ENCODE data around the gene ARPC5L. TPM values are rescaled to one million over a fixed set of nuclear protein-coding genes. Genes with fewer than 3 reads are reported as not detected.
"Not testable (repeated sequence)": the region's sequence is repeated elsewhere in the genome, so short reads cannot be mapped to it uniquely, and the experiment has no call there.

ARPC5L gene
- total and polyA plus RNA-seq, 3 donors from 2014 or later, result 64.7 to 111 (median 75.4) TPM

GRCh38 chr9:124913378-124913777 lies 51.4 kb downstream of the ARPC5L start:
- H3K9me3 ChIP-seq, result no peaks in the 10 kb centered on the region
- H3K4me1 ChIP-seq, result no peaks in the 10 kb centered on the region
- intact Hi-C loops (cut with DNase I; ENCODE audit: low total_unique reads), result no loop called here
- no peak for TF ChIP-seq CTCF (IDR thresholded peaks at IDR 0.05)
- TF ChIP-seq POLR2A (IDR thresholded peaks at IDR 0.05), result no peak
- DNase-seq, result no peak
- no peak overlapping the region for H3K27ac ChIP-seq
- H3K36me3 ChIP-seq (ENCODE audit: low read depth, missing control alignments), result no peaks in the 10 kb centered on the region
- H3K27me3 ChIP-seq, result no peaks in the 10 kb centered on the region
- 92 to 95% methylated on average over 2 of the region's 2 CpGs for WGBS, 2 donors
- H3K4me3 ChIP-seq, result no peak overlapping the region

- WGBS, 2 donors, result 94% methylated on average over 5 of the region's 5 CpGs
- DNase-seq, result no peak
- Histone ChIP-seq H3K4me1 (no peaks in the 10 kb centered on the region), H3K9me3 (no peaks in the 10 kb centered on the region), H3K36me3 (ENCODE audit: low read depth, missing control alignments) (no peaks in the 10 kb centered on the region), H3K4me3 (no peak overlapping the region), H3K27me3 (no peaks in the 10 kb centered on the region), H3K27ac (no peak overlapping the region)
- no peak for TF ChIP-seq CTCF (IDR thresholded peaks at IDR 0.05)
- no peak for TF ChIP-seq POLR2A (IDR thresholded peaks at IDR 0.05)
- intact Hi-C loops (cut with DNase I; ENCODE audit: low total_unique reads), result no loop called here
These were observed 52.9 kb downstream of the ARPC5L start for GRCh38 chr9:124914753-124915405.

- WGBS, 2 donors, result 83 to 93% methylated on average over 6 of the region's 6 CpGs
- H3K4me3 ChIP-seq; H3K27ac ChIP-seq; H3K4me1 ChIP-seq; H3K27me3 ChIP-seq; intact Hi-C loops (cut with DNase I; ENCODE audit: low total_unique reads); DNase-seq; H3K36me3 ChIP-seq (ENCODE audit: low read depth, missing control alignments); H3K9me3 ChIP-seq: not testable (repeated sequence)
These were observed 58.5 kb downstream of the ARPC5L start for GRCh38 chr9:124920394-124920793.

Small RNA genes lying within 50 kb of the gene (small RNA-seq; reads per million reads assigned to genes)
- 0 reads per million in 2 donors for gene RNU4-82P

Other genes with a start within 250 kb of the ARPC5L start
- 100 to 1,000 TPM in 1 of 2 donors, 10 to 100 TPM in 1; 92.1 to 100 TPM for gene NR6A1, start 90.8 kb upstream of the ARPC5L start, total RNA-seq
- gene NR6A1, start 90.8 kb upstream of the ARPC5L start, polyA plus RNA-seq (ENCODE audit: insufficient read depth, low read depth, low replicate concordance), result 54.6 TPM
- 1 to 10 TPM; 2.6 to 5.2 TPM for gene OLFML2A, start 85.0 kb upstream of the ARPC5L start, total RNA-seq
- gene OLFML2A, start 85.0 kb upstream of the ARPC5L start, polyA plus RNA-seq (ENCODE audit: insufficient read depth, low read depth, low replicate concordance), result 4.0 TPM
- gene WDR38, start 8.7 kb upstream of the ARPC5L start, total RNA-seq, result 1 to 10 TPM; 3.2 to 7.6 TPM
- gene WDR38, start 8.7 kb upstream of the ARPC5L start, polyA plus RNA-seq (ENCODE audit: insufficient read depth, low read depth, low replicate concordance), result 11.8 TPM
- gene RPL35, start 173 bp upstream of the ARPC5L start, total RNA-seq, result 1,000 to 10,000 TPM in 1 of 2 donors, 100 to 1,000 TPM in 1; 902 to 1,286 TPM
- gene RPL35, start 173 bp upstream of the ARPC5L start, polyA plus RNA-seq (ENCODE audit: insufficient read depth, low read depth, low replicate concordance), result 1,119 TPM
- 10 to 100 TPM; 36.1 to 54.2 TPM for gene GOLGA1, start 79.0 kb downstream of the ARPC5L start, total RNA-seq
- 36.7 TPM for gene GOLGA1, start 79.0 kb downstream of the ARPC5L start, polyA plus RNA-seq (ENCODE audit: insufficient read depth, low read depth, low replicate concordance)

All from testis (tissue), 3 donors.